Keratinocyte (primary cell): Measurements from ENCODE around the gene CAMK2G. TPM values are rescaled to one million over a fixed set of nuclear protein-coding genes. Genes with fewer than 3 reads are reported as not detected.

ENCODE experiments used
- DNase-seq: peaks from one replicate; pipeline ENCODE4 v3.0.0-alpha.2; 2011; ENCODE audit warnings: low read depth, missing footprints, low spot score
- FAIRE-seq: peaks from 2 replicates; lab custom pipeline; 2011; peaks lifted over from hg19 to GRCh38; lab: Jason Lieb, UNC
- H2AFZ ChIP-seq: 2 replicates; pipeline ENCODE4 v1.6.0; 2012; ENCODE audit warnings: low read length, control low read depth, inconsistent platforms; ENCODE audit not compliant: control insufficient read depth
- H3K27ac ChIP-seq: 2 replicates; pipeline ENCODE4 v1.5.1; 2011; ENCODE audit warnings: low read length; ENCODE audit not compliant: control insufficient read depth, insufficient read depth
- H3K27me3 ChIP-seq: 3 replicates; pipeline ENCODE4 v1.6.0; 2011; ENCODE audit warnings: low read length; ENCODE audit not compliant: control insufficient read depth, insufficient read depth; ENCODE audit errors: extremely low read depth
- H3K36me3 ChIP-seq, 2 experiments: 2 replicates in 1 of 2; 3 replicates in 1 of 2; pipeline ENCODE4 v1.5.1; 2011; ENCODE audit warnings: low read length in 2 of 2, mild to moderate bottlenecking in 1 of 2; ENCODE audit not compliant: control insufficient read depth in 2 of 2, insufficient read depth in 2 of 2; ENCODE audit errors: extremely low read depth in 1 of 2
- H3K4me1 ChIP-seq: 3 replicates; pipeline ENCODE4 v1.5.1; 2011; ENCODE audit warnings: low read length; ENCODE audit not compliant: control insufficient read depth, insufficient read depth; ENCODE audit errors: extremely low read depth
- H3K4me2 ChIP-seq: 3 replicates; pipeline ENCODE4 v1.6.0; 2011; ENCODE audit warnings: low read depth, low read length; ENCODE audit not compliant: control insufficient read depth, insufficient read depth; ENCODE audit errors: extremely low read depth
- H3K4me3 ChIP-seq, 3 experiments: fragments of 200-600 bp in 1 of 3; sonication (generic) in 1 of 3; 2 replicates in 2 of 3; 3 replicates in 1 of 3; pipeline ENCODE4 v1.5.1; 2011 to 2016; ENCODE audit warnings: low read length in 3 of 3, mild to moderate bottlenecking in 3 of 3, control low read depth in 2 of 3, inconsistent platforms in 1 of 3, low read depth in 1 of 3, mixed read lengths in 1 of 3, mixed run types in 1 of 3, moderate library complexity in 1 of 3; ENCODE audit not compliant: control insufficient read depth in 2 of 3, insufficient read depth in 2 of 3; ENCODE audit errors: extremely low read depth in 1 of 3
- H3K79me2 ChIP-seq: 2 replicates; pipeline ENCODE4 v1.6.0; 2012; ENCODE audit warnings: low read length; ENCODE audit not compliant: control insufficient read depth, insufficient read depth
- H3K9ac ChIP-seq: 3 replicates; pipeline ENCODE4 v1.6.0; 2011; ENCODE audit warnings: low read length; ENCODE audit not compliant: control insufficient read depth, insufficient read depth; ENCODE audit errors: extremely low read depth
- H3K9me1 ChIP-seq: 3 replicates; pipeline ENCODE4 v1.6.0; 2011; ENCODE audit warnings: low read length; ENCODE audit not compliant: control insufficient read depth, insufficient read depth; ENCODE audit errors: extremely low read depth
- H3K9me3 ChIP-seq: 2 replicates; pipeline ENCODE4 v1.5.1; 2012; ENCODE audit warnings: low read depth, low read length; ENCODE audit not compliant: control insufficient read depth
- H4K20me1 ChIP-seq: 3 replicates; pipeline ENCODE4 v1.6.0; 2011; ENCODE audit warnings: low read length; ENCODE audit not compliant: control insufficient read depth, insufficient read depth; ENCODE audit errors: extremely low read depth
- CTCF ChIP-seq, 3 experiments: IDR thresholded peaks in 1 of 3; conservative IDR thresholded peaks in 1 of 3; optimal IDR thresholded peaks in 1 of 3; 2 replicates in 2 of 3; 3 replicates in 1 of 3; pipeline versions ENCODE3 to v1.5.1; 2011; ENCODE audit warnings: low read length in 3 of 3, mild to moderate bottlenecking in 3 of 3, moderate library complexity in 2 of 3, control low read depth in 1 of 3, inconsistent platforms in 1 of 3; ENCODE audit not compliant: insufficient read depth in 2 of 3; ENCODE audit errors: extremely low read depth in 1 of 3
- EZH2 ChIP-seq: IDR thresholded peaks from one replicate; pipeline ENCODE4 v1.6.1; 2012; ENCODE audit warnings: inconsistent platforms, mild to moderate bottlenecking, low read length, moderate library complexity
- dilution Hi-C: fragments of 300-500 bp; cut with MboI; formaldehyde crosslinking; loops from one replicate; pipeline ENCODE4 v1.7.0; 2020; ENCODE audit warnings: low sequenced_read_pairs; ENCODE audit not compliant: extremely low pct_ligation_motif_present
- polyA plus RNA-seq, 5 experiments: library from polyadenylated mRNA; depleted of rRNA in 3 of 5; stranded (reverse) in 3 of 5; stranded (forward) in 1 of 5; unstranded in 1 of 5; fragments of >200 nt; gene quantifications; 1 replicate in 1 of 5; 2 replicates in 3 of 5; 3 replicates in 1 of 5; pipeline versions ENCODE4 v1.2.1 to v1.2.3, GENCODE V29; 2011 to 2012; ENCODE audit warnings: missing spikeins in 2 of 5, low read depth in 1 of 5, low replicate concordance in 1 of 5

Gene CAMK2G
- polyA plus RNA-seq, 1 donor (not counting 4 experiments of a cell fraction or from before 2014, with no cell fraction given): 17.6 TPM

- Histone ChIP-seq H2AFZ (no peak overlapping the region), H3K4me2 (no peak overlapping the region), H3K27ac (no peak overlapping the region), H3K36me3 (peaks cover 15 to 29% of the 10 kb centered on the region in 2 experiments), H3K9ac (no peak overlapping the region), H3K4me1 (no peaks in the 10 kb centered on the region), H4K20me1 (no peaks in the 10 kb centered on the region), H3K79me2 (peaks cover 5% of the 10 kb centered on the region), H3K4me3 (no peak overlapping the region), H3K27me3 (no peaks in the 10 kb centered on the region), H3K9me1 (no peaks in the 10 kb centered on the region), H3K9me3 (no peaks in the 10 kb centered on the region)
- DNase-seq (no peak), FAIRE-seq (no peak)
- TF ChIP-seq EZH2 (no peak), CTCF (optimal IDR thresholded peaks at IDR 0.05 in 1 of 3, IDR thresholded peaks at IDR 0.05 in 1 of 3, conservative IDR thresholded peaks at IDR 0.05 in 1 of 3; ENCODE audit: extremely low read depth in 1 of 3, insufficient read depth in 2 of 3, low read length in 3 of 3) (no peak)
- dilution Hi-C loops: no loop called here
These were observed 8.6 kb downstream of the CAMK2G start for GRCh38 chr10:73865459-73866442.

- dilution Hi-C loops: no loop called here
- no peak for DNase-seq
- peaks cover 11 to 33% of the 10 kb centered on the region in 2 experiments for H3K36me3 ChIP-seq
- no peak overlapping the region for H3K4me3 ChIP-seq
- no peak overlapping the region for H3K9ac ChIP-seq
- H3K9me1 ChIP-seq: no peaks in the 10 kb centered on the region
- no peaks in the 10 kb centered on the region for H4K20me1 ChIP-seq
- no peaks in the 10 kb centered on the region for H3K27me3 ChIP-seq
- no peak for FAIRE-seq
- H3K9me3 ChIP-seq: no peaks in the 10 kb centered on the region
- no peaks in the 10 kb centered on the region for H3K4me1 ChIP-seq
- TF ChIP-seq CTCF (optimal IDR thresholded peaks at IDR 0.05 in 1 of 3, IDR thresholded peaks at IDR 0.05 in 1 of 3, conservative IDR thresholded peaks at IDR 0.05 in 1 of 3; ENCODE audit: extremely low read depth in 1 of 3, insufficient read depth in 2 of 3, low read length in 3 of 3): no peak
- no peak for TF ChIP-seq EZH2
- no peak overlapping the region for H3K4me2 ChIP-seq
- H2AFZ ChIP-seq: no peak overlapping the region
- H3K27ac ChIP-seq: no peak overlapping the region
- H3K79me2 ChIP-seq: peaks cover 5% of the 10 kb centered on the region
These were observed 9.3 kb downstream of the CAMK2G start for GRCh38 chr10:73865107-73865458.
